ENCODE data around the gene DQX1.

DNA sequence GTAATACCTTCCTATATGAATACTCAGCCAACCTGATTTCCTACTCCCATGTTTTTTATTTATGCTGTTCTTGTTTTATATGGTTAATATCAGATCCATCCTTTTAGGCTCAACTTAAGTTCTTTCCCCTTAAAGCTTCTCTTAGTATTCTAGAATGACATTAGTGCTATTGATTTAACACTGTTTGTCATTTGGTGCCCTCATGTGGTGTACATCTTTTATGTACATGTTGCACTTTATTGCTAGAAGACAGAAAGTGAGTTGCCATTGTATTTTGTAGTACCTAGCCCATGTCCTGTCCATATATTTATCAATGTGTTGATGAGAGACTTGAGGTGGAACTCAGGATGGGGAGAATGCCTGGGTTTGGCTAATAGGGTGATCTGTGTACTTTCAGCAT lies 6.2 kb upstream of the DQX1 start:
- TF ChIP-seq, protein P1, sequence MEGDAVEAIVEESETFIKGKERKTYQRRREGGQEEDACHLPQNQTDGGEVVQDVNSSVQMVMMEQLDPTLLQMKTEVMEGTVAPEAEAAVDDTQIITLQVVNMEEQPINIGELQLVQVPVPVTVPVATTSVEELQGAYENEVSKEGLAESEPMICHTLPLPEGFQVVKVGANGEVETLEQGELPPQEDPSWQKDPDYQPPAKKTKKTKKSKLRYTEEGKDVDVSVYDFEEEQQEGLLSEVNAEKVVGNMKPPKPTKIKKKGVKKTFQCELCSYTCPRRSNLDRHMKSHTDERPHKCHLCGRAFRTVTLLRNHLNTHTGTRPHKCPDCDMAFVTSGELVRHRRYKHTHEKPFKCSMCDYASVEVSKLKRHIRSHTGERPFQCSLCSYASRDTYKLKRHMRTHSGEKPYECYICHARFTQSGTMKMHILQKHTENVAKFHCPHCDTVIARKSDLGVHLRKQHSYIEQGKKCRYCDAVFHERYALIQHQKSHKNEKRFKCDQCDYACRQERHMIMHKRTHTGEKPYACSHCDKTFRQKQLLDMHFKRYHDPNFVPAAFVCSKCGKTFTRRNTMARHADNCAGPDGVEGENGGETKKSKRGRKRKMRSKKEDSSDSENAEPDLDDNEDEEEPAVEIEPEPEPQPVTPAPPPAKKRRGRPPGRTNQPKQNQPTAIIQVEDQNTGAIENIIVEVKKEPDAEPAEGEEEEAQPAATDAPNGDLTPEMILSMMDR (IDR thresholded peaks at IDR 0.05) = peak in 3 of 6 experiments; percentile 20 to 29 (median 27)
- TF ChIP-seq POLR2A (IDR thresholded peaks at IDR 0.05) = no peak
